NCI-H187 treated with DMSO at 0.1 percent for 48 hours (cell line): ENCODE data around the gene NCOA7.
A peak's percentile ranks its signal among the peaks of the same experiment; 100 is the strongest.

Experiments
- DNase-seq: peaks from one replicate; lab custom pipeline; 2025; lab: John Stamatoyannopoulos, UW

The NCOA7 gene

DNA sequence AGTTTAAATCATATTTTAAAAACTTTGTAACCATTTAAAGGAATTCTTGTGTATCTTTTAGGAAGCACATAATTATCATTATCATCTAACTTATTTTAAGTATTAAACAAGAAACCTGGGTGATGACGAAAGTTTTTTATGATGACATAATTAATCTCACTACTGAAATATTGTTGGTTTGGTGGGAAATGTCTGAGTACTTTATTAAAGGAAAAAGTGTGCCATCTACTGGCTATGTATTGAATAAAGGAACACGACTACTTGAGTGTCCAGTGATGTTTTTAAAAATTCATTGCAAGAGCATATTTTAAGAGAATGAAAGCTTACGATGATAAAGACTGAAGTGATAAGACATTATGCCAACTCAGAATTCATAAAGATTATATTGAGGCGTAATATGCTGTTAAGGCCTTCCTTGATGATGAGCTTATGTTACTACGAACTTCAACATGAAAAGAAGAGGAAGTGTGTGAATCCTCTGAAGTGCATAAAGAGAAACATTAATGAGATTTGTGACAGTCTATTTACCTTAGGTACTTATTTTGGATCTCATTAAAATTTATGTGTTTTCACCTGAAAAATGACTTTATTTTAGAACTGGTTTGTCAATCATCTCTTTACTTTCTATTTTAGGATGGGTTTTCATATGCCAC is 183.6 kb downstream of the NCOA7 start:
- peak; percentile 27 for DNase-seq

GRCh38 chr6:125979101-125979500 is 188.3 kb downstream of the NCOA7 start:
- no peak for DNase-seq
